ENCODE results near the gene BET1L. TPM values are rescaled to one million over a fixed set of nuclear protein-coding genes. Genes with fewer than 3 reads are reported as not detected.

Gene BET1L, protein sequence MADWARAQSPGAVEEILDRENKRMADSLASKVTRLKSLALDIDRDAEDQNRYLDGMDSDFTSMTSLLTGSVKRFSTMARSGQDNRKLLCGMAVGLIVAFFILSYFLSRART
- total RNA-seq: 10 to 100 TPM; 39.3 to 44.5 TPM

DNA sequence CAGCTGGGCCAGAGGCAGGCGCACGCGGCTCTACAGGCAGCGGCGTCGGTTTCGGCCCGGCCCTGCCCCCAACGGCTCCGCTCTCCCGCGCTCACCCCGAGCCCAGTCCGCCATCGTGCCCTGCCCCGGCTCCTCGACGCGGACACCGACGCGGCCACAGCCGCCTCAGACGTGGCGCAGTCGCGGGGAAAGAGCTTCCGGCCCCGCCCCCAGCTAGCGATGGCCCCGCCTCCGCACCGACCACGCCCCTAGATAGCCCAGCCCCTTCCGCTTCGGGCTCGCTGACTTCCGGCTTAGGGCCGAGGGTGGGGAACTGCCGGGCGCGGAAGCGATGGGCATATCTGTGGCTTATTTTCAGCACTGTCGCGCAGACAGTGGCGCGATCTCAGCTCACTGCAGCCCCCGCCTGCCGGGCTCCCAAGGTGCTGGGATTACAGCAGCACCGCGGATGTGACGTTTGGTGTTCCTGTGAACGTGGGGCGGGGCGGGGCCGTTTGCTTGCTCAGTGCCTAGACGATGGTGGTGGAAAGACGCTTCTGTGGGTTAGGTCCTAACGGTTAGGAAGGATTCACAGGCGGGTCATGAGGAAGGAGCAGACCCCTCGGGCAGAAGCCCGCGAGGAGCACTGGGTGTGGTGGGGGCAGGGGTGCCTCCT, at the start of gene BET1L, which contains the start of gene RIC8A:
Gene BET1L (minus strand): TSS at position 192 of the 655 bp plus-strand sequence. CDS start 78 bp downstream, at position 114.
Gene RIC8A (plus strand): TSS at position 501 of the 655 bp plus-strand sequence. CDS start 1,147 bp downstream, outside the sequence.
- peaks cover 60% of the 10 kb centered on the region for H3K36me3 Mint-ChIP-seq (ENCODE audit: low read depth)

DNA sequence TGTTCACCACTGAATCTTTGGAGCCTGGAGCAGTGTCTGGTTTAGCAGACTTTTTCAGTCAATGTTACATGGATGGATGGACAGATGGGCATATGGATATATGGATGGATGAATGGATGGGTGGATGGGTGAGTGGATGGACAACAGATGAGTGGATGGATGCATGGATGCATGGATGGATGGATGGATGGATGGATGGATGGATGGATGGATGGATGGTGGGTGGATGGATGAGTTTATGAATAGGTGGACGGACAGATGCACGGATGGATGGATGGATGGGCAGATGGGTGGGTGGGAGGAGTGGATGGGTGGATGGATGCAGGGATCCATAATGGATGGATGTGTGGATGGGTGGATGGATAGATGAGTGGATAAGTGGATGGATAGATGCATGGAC, 48.6 kb upstream of the BET1L start:
- ChIA-PET CTCF (no interaction called here), POLR2A (no interaction called here)
- no peak overlapping the region for H3K27ac Mint-ChIP-seq

More for the DNA sequence above, at the start of gene BET1L, which contains the start of gene RIC8A:
- Mint-ChIP-seq H3K9me3 (no peaks in the 10 kb centered on the region), H3K4me3 (peak within 1 kb of the TSS; percentile 96), H3K27me3 (no peaks in the 10 kb centered on the region), H3K4me1 (peaks cover 55% of the 10 kb centered on the region), H3K27ac (peak within 1 kb of the TSS; percentile 100)
- ChIA-PET POLR2A (interaction anchor here (0.8 to 4.4 kb wide), 26 partner anchors 10 to 486 kb away, joined by 3 to 51 read pairs (median 6); partner anchors contain the start of genes HRAS, IFITM2, IFITM5 and PHRF1), CTCF (interaction anchor here (0.8 to 2.5 kb wide), 13 partner anchors 9 to 312 kb away, joined by 3 to 9 read pairs (median 5); partner anchors contain the start of genes PSMD13, PTDSS2 and RNH1)
- DNase-seq: peak; percentile 98

DNA sequence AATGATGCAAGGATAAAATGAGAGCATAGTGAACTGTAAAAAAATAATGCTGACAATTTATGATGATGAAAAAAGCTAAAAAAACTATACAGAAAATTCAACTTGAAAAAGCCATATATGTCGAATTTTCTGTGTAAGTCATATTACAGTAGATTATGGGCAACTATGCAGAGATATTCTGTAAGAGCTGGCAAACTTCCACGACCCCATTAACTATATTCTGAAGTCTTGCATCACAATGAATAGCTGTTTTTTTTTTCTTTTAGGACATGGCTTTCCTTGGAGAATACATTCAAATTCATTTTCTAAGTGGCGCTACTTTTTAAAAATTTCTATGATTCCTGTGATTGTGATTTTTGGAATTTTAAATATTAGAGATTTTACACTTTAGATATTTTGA, 48.0 kb upstream of the BET1L start:
- ChIA-PET CTCF (no interaction called here), POLR2A (no interaction called here)
- H3K4me1 Mint-ChIP-seq: peaks cover 8% of the 10 kb centered on the region
- no peak overlapping the region for H3K4me3 Mint-ChIP-seq
- peaks cover 8% of the 10 kb centered on the region for H3K27me3 Mint-ChIP-seq
- no peaks in the 10 kb centered on the region for H3K9me3 Mint-ChIP-seq
- peaks cover 33% of the 10 kb centered on the region for H3K36me3 Mint-ChIP-seq (ENCODE audit: low read depth)
- H3K27ac Mint-ChIP-seq: no peak overlapping the region
- no peak for DNase-seq

More for the DNA sequence above, 48.6 kb upstream of the BET1L start:
- H3K4me1 Mint-ChIP-seq: peaks cover 3% of the 10 kb centered on the region
- peaks cover 28% of the 10 kb centered on the region for H3K36me3 Mint-ChIP-seq (ENCODE audit: low read depth)
- no peaks in the 10 kb centered on the region for H3K9me3 Mint-ChIP-seq
- no peak for DNase-seq
- no peak overlapping the region for H3K4me3 Mint-ChIP-seq
- peaks cover 8% of the 10 kb centered on the region for H3K27me3 Mint-ChIP-seq

DNA sequence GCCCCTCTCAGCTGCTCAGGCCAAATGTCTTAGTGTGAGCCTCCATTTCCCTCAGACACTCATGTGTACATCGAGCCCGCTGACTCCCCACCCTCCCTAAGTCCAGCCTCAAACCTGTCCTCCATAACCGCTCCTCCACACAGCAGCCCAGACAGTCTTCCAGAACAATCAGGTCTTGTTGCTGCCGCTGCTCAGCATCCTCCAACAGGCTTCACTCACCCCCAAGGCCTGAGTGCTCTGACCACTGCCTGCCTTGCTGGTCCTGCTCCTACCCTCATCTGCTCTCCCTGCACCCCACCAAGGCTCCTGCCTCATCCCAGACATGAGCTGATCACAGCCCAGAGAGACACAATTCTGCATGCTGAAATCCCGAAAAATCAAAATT, 46.7 kb upstream of the BET1L start:
- H3K27me3 Mint-ChIP-seq: peaks cover 6% of the 10 kb centered on the region
- POLR2A ChIA-PET: interaction anchor here (2.6 to 4.8 kb wide), 2 partner anchors 14 to 17 kb away, joined by 8 to 25 read pairs; partner anchors contain the start of gene PSMD13

DNA sequence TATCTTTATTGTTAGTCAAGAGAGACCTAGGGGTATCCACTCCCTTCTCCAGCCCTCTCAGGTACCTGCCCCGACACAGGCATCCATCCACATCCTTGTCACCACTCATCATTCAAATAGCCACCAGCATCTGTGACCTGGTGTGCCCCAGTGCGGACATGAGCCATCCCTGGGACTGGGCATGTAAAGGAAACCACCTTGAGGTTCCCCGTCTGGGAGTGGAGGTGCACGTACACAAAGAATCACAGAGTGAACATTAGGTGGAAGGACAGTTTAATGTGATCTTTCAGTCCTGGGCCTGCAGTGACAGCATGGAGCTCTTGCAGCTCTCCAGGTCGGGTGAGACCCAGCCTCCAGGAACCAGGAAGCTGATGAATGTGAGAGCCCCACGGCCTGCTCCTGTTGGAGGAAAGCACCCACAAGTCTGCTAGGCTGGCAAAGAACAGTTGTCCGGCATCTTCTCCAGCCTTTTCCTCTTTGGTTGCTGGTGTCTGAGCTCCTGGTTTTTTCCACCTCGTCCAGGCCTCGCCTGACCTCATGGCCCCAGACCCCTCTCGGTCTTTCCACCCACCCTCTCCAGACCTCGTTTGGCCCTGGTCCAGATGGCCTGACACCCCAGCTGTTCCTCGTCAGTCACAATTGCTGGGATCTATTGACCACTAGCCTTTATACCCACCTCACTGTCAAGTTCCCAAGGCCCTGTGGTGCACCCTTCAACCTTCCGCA, 46.1 kb upstream of the BET1L start:
- H3K4me1 Mint-ChIP-seq: peaks cover 11% of the 10 kb centered on the region
- peaks cover 48% of the 10 kb centered on the region for H3K36me3 Mint-ChIP-seq (ENCODE audit: low read depth)
- POLR2A ChIA-PET: interaction anchor here (2.6 to 4.8 kb wide), 2 partner anchors 15 to 16 kb away, joined by 8 to 25 read pairs; partner anchors contain the start of gene PSMD13

More for the DNA sequence above, 46.7 kb upstream of the BET1L start:
- H3K4me3 Mint-ChIP-seq: no peak overlapping the region
- H3K4me1 Mint-ChIP-seq: peaks cover 11% of the 10 kb centered on the region
- H3K36me3 Mint-ChIP-seq (ENCODE audit: low read depth): peaks cover 43% of the 10 kb centered on the region
- no peak overlapping the region for H3K27ac Mint-ChIP-seq
- H3K9me3 Mint-ChIP-seq: no peaks in the 10 kb centered on the region
- CTCF ChIA-PET: no interaction called here
- no peak for DNase-seq

DNA sequence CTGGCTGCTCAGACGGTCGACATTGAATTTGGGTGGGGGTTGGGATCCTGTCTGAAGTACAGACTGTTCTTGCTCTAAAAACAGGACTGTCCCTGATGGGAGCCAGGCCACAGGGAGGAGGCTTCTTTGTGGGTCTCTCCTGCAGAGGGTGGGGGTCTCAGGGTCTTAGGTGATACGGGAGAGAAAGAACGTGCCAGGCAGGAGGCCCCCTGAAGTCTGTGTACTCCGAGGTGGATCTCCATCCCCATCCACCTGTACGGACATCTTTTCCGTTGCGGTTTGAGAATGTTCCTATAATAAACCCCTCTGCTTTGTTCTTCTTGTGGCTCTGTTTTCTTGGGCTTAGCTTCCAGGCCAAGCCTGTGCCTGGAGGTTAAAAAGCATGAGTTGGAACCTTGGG, 45.5 kb upstream of the BET1L start:
- DNase-seq: no peak
- no peak overlapping the region for H3K4me3 Mint-ChIP-seq
- H3K27ac Mint-ChIP-seq: no peak overlapping the region
- peaks cover 54% of the 10 kb centered on the region for H3K36me3 Mint-ChIP-seq (ENCODE audit: low read depth)
- peaks cover 11% of the 10 kb centered on the region for H3K4me1 Mint-ChIP-seq
- H3K9me3 Mint-ChIP-seq: no peaks in the 10 kb centered on the region
- H3K27me3 Mint-ChIP-seq: no peaks in the 10 kb centered on the region
- ChIA-PET POLR2A (interaction anchor here (2.6 to 4.8 kb wide), 3 partner anchors 15 to 27 kb away, joined by 8 to 25 read pairs (median 14); partner anchors contain the start of genes NLRP6 and PSMD13), CTCF (interaction anchor here (2.5 to 4.2 kb wide), 4 partner anchors 13 to 195 kb away, joined by 12 to 36 read pairs (median 14); no protein-coding TSS in a partner anchor)

More for the DNA sequence above, 46.1 kb upstream of the BET1L start:
- Mint-ChIP-seq H3K4me3 (no peak overlapping the region), H3K9me3 (no peaks in the 10 kb centered on the region), H3K27me3 (peaks cover 5% of the 10 kb centered on the region), H3K27ac (no peak overlapping the region)
- no peak for DNase-seq
- CTCF ChIA-PET: interaction anchor here (2.9 to 4.2 kb wide), 3 partner anchors 14 to 195 kb away, joined by 12 to 36 read pairs (median 17); no protein-coding TSS in a partner anchor

DNA sequence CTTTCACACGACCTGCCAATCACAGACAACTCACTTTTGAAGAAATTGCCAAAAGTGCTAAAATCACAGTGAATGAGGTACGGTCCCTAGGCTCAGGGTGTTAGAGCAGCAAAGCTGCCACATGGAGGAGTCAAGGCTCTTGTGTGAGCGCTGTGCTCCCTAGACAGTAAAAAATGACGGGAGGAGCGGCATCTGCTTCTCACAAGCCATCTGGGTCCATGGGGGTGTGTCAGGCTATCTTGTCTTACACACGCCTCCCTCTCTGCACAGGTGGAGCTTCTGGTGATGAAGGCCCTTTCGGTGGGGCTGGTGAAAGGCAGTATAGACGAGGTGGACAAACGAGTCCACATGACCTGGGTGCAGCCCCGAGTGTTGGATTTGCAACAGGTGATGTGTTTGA, 44.4 kb upstream of the BET1L start:
- DNase-seq: no peak
- H3K36me3 Mint-ChIP-seq (ENCODE audit: low read depth): peaks cover 64% of the 10 kb centered on the region
- no peak overlapping the region for H3K27ac Mint-ChIP-seq
- peaks cover 11% of the 10 kb centered on the region for H3K4me1 Mint-ChIP-seq
- CTCF ChIA-PET: interaction anchor here (0.8 to 4.2 kb wide), 33 partner anchors 8 to 196 kb away, joined by 3 to 36 read pairs (median 6); partner anchors contain the start of genes BET1L, NLRP6, PSMD13 and RIC8A
- no peaks in the 10 kb centered on the region for H3K27me3 Mint-ChIP-seq
- POLR2A ChIA-PET: interaction anchor here (0.9 to 4.8 kb wide), 12 partner anchors 9 to 110 kb away, joined by 3 to 31 read pairs (median 4); partner anchors contain the start of genes BET1L, IFITM2, NLRP6 and PGGHG
- H3K9me3 Mint-ChIP-seq: no peaks in the 10 kb centered on the region
- H3K4me3 Mint-ChIP-seq: no peak overlapping the region

DNA sequence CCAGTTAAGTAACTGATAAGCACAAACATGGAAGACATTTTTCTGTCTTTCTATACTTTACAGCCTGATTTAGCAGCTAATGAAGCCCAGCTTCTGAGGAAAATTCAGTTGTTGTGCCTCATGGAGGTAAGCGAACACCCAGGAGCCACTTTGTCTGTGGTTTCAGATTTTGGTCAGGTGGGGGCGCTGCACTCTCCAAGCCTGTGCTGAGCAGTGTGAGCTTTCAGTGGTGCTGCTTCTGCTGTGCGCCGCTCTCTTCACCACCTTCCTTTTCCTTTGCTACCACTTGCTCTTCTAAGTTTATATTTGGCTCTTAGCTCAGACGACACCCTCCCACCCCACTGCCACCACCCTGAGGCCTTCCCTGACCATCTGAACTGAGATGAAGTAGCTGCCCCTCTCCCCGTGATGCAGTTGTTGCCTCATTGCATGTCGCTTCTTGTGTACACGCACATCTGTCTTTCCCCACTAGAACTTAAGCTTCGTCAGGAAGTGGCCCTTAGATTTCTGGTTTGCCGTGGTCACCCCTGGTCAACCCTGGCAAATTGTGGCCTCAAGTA, 43.6 kb upstream of the BET1L start:
- POLR2A ChIA-PET: interaction anchor here (0.5 to 4.8 kb wide), 17 partner anchors 10 to 285 kb away, joined by 3 to 31 read pairs (median 4); partner anchors contain the start of genes BET1L, HRAS, IFITM2 and NLRP6
- Mint-ChIP-seq H3K36me3 (ENCODE audit: low read depth) (peaks cover 71% of the 10 kb centered on the region), H3K27me3 (no peaks in the 10 kb centered on the region), H3K9me3 (no peaks in the 10 kb centered on the region), H3K4me3 (no peak overlapping the region), H3K27ac (peak overlapping the region; percentile 59), H3K4me1 (peaks cover 11% of the 10 kb centered on the region)
- CTCF ChIA-PET: interaction anchor here (0.8 to 4.2 kb wide), 37 partner anchors 9 to 200 kb away, joined by 3 to 36 read pairs (median 6); partner anchors contain the start of genes BET1L, NLRP6, PSMD13 and RIC8A
- DNase-seq: peak; percentile 84

DNA sequence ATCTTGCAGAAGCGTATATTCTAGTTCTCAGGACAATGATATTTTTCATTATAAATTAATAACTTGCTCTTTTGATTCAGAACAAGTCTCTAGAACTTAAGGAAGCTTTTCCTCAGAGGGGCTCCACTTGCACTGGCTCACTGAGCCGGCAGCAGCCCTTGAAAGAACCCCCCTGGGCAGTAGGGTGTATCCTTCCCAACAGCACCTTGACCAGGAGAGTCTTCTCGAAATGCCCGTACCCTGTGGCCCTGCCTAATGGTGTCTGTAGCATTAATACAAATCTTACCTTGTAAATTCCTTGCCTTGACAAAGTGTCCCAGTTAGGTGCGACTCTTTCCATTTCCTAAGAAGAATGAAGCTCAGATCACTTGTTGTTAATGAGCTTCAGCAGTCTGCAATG, 43.1 kb upstream of the BET1L start:
- Mint-ChIP-seq H3K27ac (no peak overlapping the region), H3K36me3 (ENCODE audit: low read depth) (peaks cover 76% of the 10 kb centered on the region), H3K9me3 (no peaks in the 10 kb centered on the region), H3K27me3 (no peaks in the 10 kb centered on the region), H3K4me1 (peaks cover 13% of the 10 kb centered on the region), H3K4me3 (no peak overlapping the region)
- POLR2A ChIA-PET: interaction anchor here (0.8 to 4.8 kb wide), 15 partner anchors 11 to 285 kb away, joined by 3 to 31 read pairs (median 4); partner anchors contain the start of genes HRAS, IFITM2, NLRP6 and PGGHG
- CTCF ChIA-PET: interaction anchor here (0.9 to 4.2 kb wide), 34 partner anchors 8 to 201 kb away, joined by 3 to 36 read pairs (median 6); partner anchors contain the start of genes BET1L, NLRP6, PSMD13 and RIC8A
- no peak for DNase-seq

DNA sequence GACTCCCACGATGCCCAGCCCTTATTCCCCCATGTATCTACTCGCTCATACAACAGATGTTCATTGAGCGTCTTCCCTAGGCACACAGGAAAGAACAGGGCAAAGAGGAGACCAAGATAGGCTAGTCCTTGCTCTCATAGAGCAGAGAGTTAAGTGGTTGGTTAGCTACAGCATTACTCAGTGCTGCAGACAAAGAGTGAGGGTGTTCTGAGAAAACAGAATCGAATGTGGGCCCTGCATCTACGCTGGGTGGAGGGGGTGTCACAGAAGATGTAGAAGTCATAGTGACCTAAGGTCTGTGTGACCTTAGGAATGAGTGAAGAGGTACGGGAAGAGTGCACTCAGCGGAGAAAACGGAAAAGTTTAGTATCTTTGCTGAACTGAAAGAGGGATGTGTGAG, 41.9 kb upstream of the BET1L start:
- peaks cover 86% of the 10 kb centered on the region for H3K36me3 Mint-ChIP-seq (ENCODE audit: low read depth)

DNA sequence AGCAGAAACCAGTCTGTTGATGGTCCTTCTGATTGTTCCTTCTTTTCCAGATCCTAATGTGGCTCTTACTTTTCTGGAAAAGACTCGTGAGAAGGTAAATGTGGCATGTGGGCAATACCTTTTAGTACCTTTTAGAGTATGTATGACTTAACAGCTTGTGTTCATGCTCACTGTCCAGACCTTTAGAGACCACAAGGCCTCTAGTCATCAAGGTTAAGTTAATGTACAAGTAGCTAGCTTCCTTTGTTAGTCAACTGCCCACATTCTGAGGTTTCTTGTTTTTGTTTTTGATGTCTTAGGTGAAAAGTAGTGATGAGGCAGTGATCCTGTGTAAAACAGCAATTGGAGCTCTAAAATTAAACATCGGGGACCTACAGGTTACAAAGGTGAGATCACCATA, 37.2 kb upstream of the BET1L start:
- peak overlapping the region; percentile 61 for H3K27ac Mint-ChIP-seq

More for the DNA sequence above, 41.9 kb upstream of the BET1L start:
- CTCF ChIA-PET: interaction anchor here (1.3 kb wide), 1 partner anchor 106 kb away, joined by 5 read pairs; no protein-coding TSS in a partner anchor
- Mint-ChIP-seq H3K4me3 (no peak overlapping the region), H3K4me1 (peaks cover 19% of the 10 kb centered on the region), H3K9me3 (no peaks in the 10 kb centered on the region), H3K27me3 (no peaks in the 10 kb centered on the region), H3K27ac (no peak overlapping the region)
- no peak for DNase-seq
- POLR2A ChIA-PET: interaction anchor here (1.1 to 4.8 kb wide), 3 partner anchors 11 to 42 kb away, joined by 3 to 31 read pairs (median 25); partner anchors contain the start of genes BET1L, PSMD13, RIC8A and SIRT3

More for the DNA sequence above, 37.2 kb upstream of the BET1L start:
- H3K27me3 Mint-ChIP-seq: no peaks in the 10 kb centered on the region
- peaks cover 43% of the 10 kb centered on the region for H3K4me1 Mint-ChIP-seq
- POLR2A ChIA-PET: interaction anchor here (1.2 kb wide), 1 partner anchor 29 kb away, joined by 3 read pairs; no protein-coding TSS in a partner anchor
- H3K4me3 Mint-ChIP-seq: no peak overlapping the region
- no peaks in the 10 kb centered on the region for H3K9me3 Mint-ChIP-seq
- peaks cover 85% of the 10 kb centered on the region for H3K36me3 Mint-ChIP-seq (ENCODE audit: low read depth)
- CTCF ChIA-PET: interaction anchor here (0.7 kb wide), 1 partner anchor 33 kb away, joined by 3 read pairs; no protein-coding TSS in a partner anchor
- DNase-seq: no peak

All from activated CD4-positive, alpha-beta memory T cell treated with anti-CD3 and anti-CD28 coated beads, Interleukin-2, amount 10 ng/mL, durations not matched to agents 7 days and 5 days (primary cell).